ENCODE measurements around the gene ENDOD1. TPM values are rescaled to one million over a fixed set of nuclear protein-coding genes. Genes with fewer than 3 reads are reported as not detected.

The ENDOD1 gene
- total RNA-seq, 1 experiment from 2014 or later: 0.87 TPM

- Histone ChIP-seq H3K18ac (ENCODE audit: insufficient read length, low read depth, low read length) (no peak overlapping the region), H4K8ac (replicated peaks; ENCODE audit: insufficient read length, low read depth, low read length) (no peak overlapping the region), H3K4me2 (ENCODE audit: insufficient read depth, insufficient read length, low read length) (no peak overlapping the region), H3K23ac (ENCODE audit: insufficient read length, low read depth, low read length) (no peak overlapping the region), H3K56ac (ENCODE audit: insufficient read length, low read depth, low read length) (no peak overlapping the region), H2BK12ac (ENCODE audit: insufficient read length, low read depth, low read length) (no peak overlapping the region), H2AFZ (ENCODE audit: low read length) (no peak overlapping the region), H2BK15ac (ENCODE audit: low read depth, low read length) (no peak overlapping the region), H4K5ac (ENCODE audit: insufficient read length, low read depth, low read length) (no peak overlapping the region), H4K20me1 (ENCODE audit: control insufficient read depth, insufficient read depth, insufficient read length) (no peaks in the 10 kb centered on the region), H3K9me3 (ENCODE audit: control insufficient read depth, low read depth, low read length) (no peaks in the 10 kb centered on the region), H2BK5ac (ENCODE audit: insufficient read length, low read length) (no peak overlapping the region), H3K27ac (ENCODE audit: insufficient read length, low read depth, low read length) (no peak overlapping the region), H3T11ph (ENCODE audit: low read length) (no peak overlapping the region), H4K91ac (ENCODE audit: insufficient read length, low read depth, low read length) (no peak overlapping the region), H3K79me1 (ENCODE audit: insufficient read depth, low read depth, low read length, poor library complexity, severe bottlenecking) (no peaks in the 10 kb centered on the region), H3K4me1 (ENCODE audit: insufficient read depth, low read length) (peaks cover 4% of the 10 kb centered on the region; the same call in 1 of the 2 replicates), H3K9ac (ENCODE audit: extremely low read depth, insufficient read length, low read length) (no peak overlapping the region), H3K27me3 (ENCODE audit: insufficient read depth, low read length) (no peaks in the 10 kb centered on the region), H3K4ac (ENCODE audit: low read depth, low read length) (no peak overlapping the region), H2BK120ac (ENCODE audit: low read depth, low read length, poor library complexity, severe bottlenecking) (no peak overlapping the region), H3K14ac (ENCODE audit: insufficient read depth, low read length) (no peak overlapping the region), H2BK20ac (ENCODE audit: low read depth, low read length, poor library complexity, severe bottlenecking) (no peak overlapping the region), H3K23me2 (ENCODE audit: insufficient read length, low read depth, low read length, poor library complexity, severe bottlenecking) (no peaks in the 10 kb centered on the region), H2AK5ac (ENCODE audit: insufficient read length, low read length) (no peak overlapping the region), H3K79me2 (ENCODE audit: insufficient read depth, low read length) (no peaks in the 10 kb centered on the region)
- TF ChIP-seq CTCF (conservative IDR thresholded peaks at IDR 0.05): no peak
- no peaks in the 10 kb centered on the region for H3K9me3 Mint-ChIP-seq
- peaks cover 5% of the 10 kb centered on the region for H3K27me3 Mint-ChIP-seq (ENCODE audit: low read depth)
- WGBS (ENCODE audit: extremely low coverage, insufficient read length, low lambda C conversion rate): no CpG with 5 or more reads among the region's 6 CpGs
- H3K4me3 Mint-ChIP-seq: no peak overlapping the region
- no peak overlapping the region for H3K27ac Mint-ChIP-seq
- H3K4me1 Mint-ChIP-seq: peaks cover 21 to 23% of the 10 kb centered on the region in 2 experiments
- H3K36me3 Mint-ChIP-seq (ENCODE audit: insufficient read depth in 1 of 3, low read depth in 3 of 3): no peaks in the 10 kb centered on the region; a peak in 1 of 7 replicates
- no peak for DNase-seq
Measured at GRCh38 chr11:95104121-95104830, 14.6 kb downstream of the ENDOD1 start.

All from H9 (cell line).